SK-N-MC (cell line): ENCODE results near the gene DUSP22.
"Not testable (repeated sequence)": the region's sequence is repeated elsewhere in the genome, so short reads cannot be mapped to it uniquely, and the experiment has no call there.

Experiments
- DNase-seq: peaks from one replicate; pipeline ENCODE4 v3.0.0-alpha.2; 2011; ENCODE audit warnings: low read depth, low spot score
- H3K27ac ChIP-seq: fragments of 200-600 bp; sonication (generic); 2 replicates; pipeline ENCODE4 v1.5.1; 2016; ENCODE audit warnings: mixed run types
- H3K36me3 ChIP-seq: fragments of 200-600 bp; sonication (generic); 2 replicates; pipeline ENCODE4 v1.6.1; 2017; ENCODE audit warnings: antibody characterized with exemption, low read length, mixed read lengths; ENCODE audit not compliant: insufficient read depth
- H3K4me3 ChIP-seq: fragments of 200-600 bp; sonication (generic); 2 replicates; pipeline ENCODE4 v1.5.1; 2016
- H3K9ac ChIP-seq: fragments of 200-600 bp; sonication (generic); 2 replicates; pipeline ENCODE4 v1.8.0; 2017; ENCODE audit warnings: mixed run types, mixed read lengths; ENCODE audit not compliant: insufficient read length
- H3K9me3 ChIP-seq: fragments of 200-600 bp; sonication (generic); 2 replicates; pipeline ENCODE4 v1.6.1; 2017; ENCODE audit warnings: low read depth, mild to moderate bottlenecking, antibody characterized with exemption, low read length, moderate library complexity, mixed read lengths
- EZH2 ChIP-seq: fragments of 200-600 bp; sonication (generic); IDR thresholded peaks from one replicate; pipeline ENCODE4 v1.6.1; 2017; ENCODE audit warnings: antibody characterized with exemption
- FOXP2 ChIP-seq: optimal IDR thresholded peaks from 2 replicates; pipeline ENCODE3; 2011; ENCODE audit warnings: mild to moderate bottlenecking, moderate library complexity; ENCODE audit not compliant: insufficient read depth; ENCODE audit errors: extremely low read length, control extremely low read depth
- POLR2AphosphoS5 ChIP-seq: IDR thresholded peaks from 2 replicates; pipeline ENCODE4 v1.6.1; 2012; ENCODE audit warnings: mild to moderate bottlenecking, low read depth, low read length, borderline replicate concordance

DUSP22 gene

GRCh38 chr6:322940-323729 lies 30.8 kb downstream of the DUSP22 start:
- Histone ChIP-seq H3K9ac (no peak overlapping the region), H3K4me3 (no peak overlapping the region), H3K27ac (no peak overlapping the region), H3K36me3 (no peaks in the 10 kb centered on the region), H3K9me3 (no peaks in the 10 kb centered on the region)
- no peak for TF ChIP-seq EZH2
- TF ChIP-seq POLR2AphosphoS5: no peak
- TF ChIP-seq FOXP2: no peak
- DNase-seq: no peak

- DNase-seq: no peak
- no peak for TF ChIP-seq POLR2AphosphoS5
- no peak for TF ChIP-seq FOXP2
- no peak for TF ChIP-seq EZH2
- H3K9ac ChIP-seq: no peak overlapping the region
Observed at GRCh38 chr6:323730-324088, 31.4 kb downstream of the DUSP22 start.

GRCh38 chr6:324116-324728 lies 31.9 kb downstream of the DUSP22 start:
- TF ChIP-seq FOXP2: no peak
- no peak for TF ChIP-seq EZH2
- TF ChIP-seq POLR2AphosphoS5: no peak
- Histone ChIP-seq H3K9me3 (no peaks in the 10 kb centered on the region), H3K4me3 (no peak overlapping the region), H3K27ac (no peak overlapping the region), H3K36me3 (no peaks in the 10 kb centered on the region), H3K9ac (no peak overlapping the region)
- no peak for DNase-seq

More at GRCh38 chr6:323730-324088, 31.4 kb downstream of the DUSP22 start:
- Histone ChIP-seq H3K9me3 (no peaks in the 10 kb centered on the region), H3K4me3 (no peak overlapping the region), H3K27ac (no peak overlapping the region), H3K36me3 (no peaks in the 10 kb centered on the region)

- Histone ChIP-seq H3K4me3 (no peak overlapping the region), H3K36me3 (no peaks in the 10 kb centered on the region), H3K9me3 (no peaks in the 10 kb centered on the region), H3K9ac (no peak overlapping the region), H3K27ac (no peak overlapping the region)
- no peak for TF ChIP-seq POLR2AphosphoS5
- TF ChIP-seq EZH2: no peak
- no peak for TF ChIP-seq FOXP2
- no peak for DNase-seq
Observed at GRCh38 chr6:324729-325125, 32.4 kb downstream of the DUSP22 start.

- H3K9me3 ChIP-seq, H3K4me3 ChIP-seq, H3K36me3 ChIP-seq, H3K27ac ChIP-seq, DNase-seq, H3K9ac ChIP-seq: not testable (repeated sequence)
Observed at GRCh38 chr6:325161-325860, 33.0 kb downstream of the DUSP22 start.

GRCh38 chr6:326066-326465 lies 33.8 kb downstream of the DUSP22 start:
- not testable (repeated sequence) for DNase-seq, H3K9me3 ChIP-seq

GRCh38 chr6:326896-327537 lies 34.7 kb downstream of the DUSP22 start:
- Histone ChIP-seq H3K36me3 (no peaks in the 10 kb centered on the region), H3K4me3 (no peak overlapping the region), H3K9me3 (no peaks in the 10 kb centered on the region), H3K27ac (no peak overlapping the region), H3K9ac (no peak overlapping the region)
- no peak for DNase-seq
- TF ChIP-seq FOXP2 (no peak), EZH2 (no peak), POLR2AphosphoS5 (no peak)

More at GRCh38 chr6:326066-326465, 33.8 kb downstream of the DUSP22 start:
- not testable (repeated sequence) for H3K4me3 ChIP-seq, H3K36me3 ChIP-seq, H3K9ac ChIP-seq, H3K27ac ChIP-seq

GRCh38 chr6:327538-328116 lies 35.3 kb downstream of the DUSP22 start:
- H3K9me3 ChIP-seq: no peaks in the 10 kb centered on the region
- H3K36me3 ChIP-seq: no peaks in the 10 kb centered on the region
- H3K9ac ChIP-seq: no peak overlapping the region
- no peak for DNase-seq
- TF ChIP-seq POLR2AphosphoS5: no peak
- TF ChIP-seq FOXP2: no peak
- TF ChIP-seq EZH2: no peak
- no peak overlapping the region for H3K27ac ChIP-seq
- H3K4me3 ChIP-seq: no peak overlapping the region
